8988T (cell line): ENCODE data around the gene ASCL5.

Experiments
- DNase-seq: peaks from one replicate; pipeline ENCODE4 v3.0.0; 2011

Gene ASCL5

DNA sequence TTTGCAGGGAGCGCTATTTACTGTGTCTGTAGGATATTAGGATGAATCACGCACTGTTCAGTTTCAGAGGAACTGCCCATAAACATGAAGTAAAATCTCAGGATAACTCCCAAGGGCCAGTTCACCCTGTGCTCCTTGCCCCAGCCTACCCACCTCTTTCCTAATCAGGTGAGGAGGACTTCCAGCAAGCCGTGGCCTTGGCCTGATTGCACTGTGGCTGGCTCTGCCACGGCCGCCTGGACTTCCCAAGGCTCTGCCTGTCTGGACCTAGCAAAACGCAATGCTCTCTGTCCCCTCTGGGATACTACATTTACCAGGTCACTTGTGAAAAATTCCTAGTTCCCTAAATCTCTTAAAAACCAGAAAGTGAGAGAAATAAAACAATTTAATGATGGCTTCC lies 7.4 kb upstream of the ASCL5 start:
- DNase-seq = no peak

DNA sequence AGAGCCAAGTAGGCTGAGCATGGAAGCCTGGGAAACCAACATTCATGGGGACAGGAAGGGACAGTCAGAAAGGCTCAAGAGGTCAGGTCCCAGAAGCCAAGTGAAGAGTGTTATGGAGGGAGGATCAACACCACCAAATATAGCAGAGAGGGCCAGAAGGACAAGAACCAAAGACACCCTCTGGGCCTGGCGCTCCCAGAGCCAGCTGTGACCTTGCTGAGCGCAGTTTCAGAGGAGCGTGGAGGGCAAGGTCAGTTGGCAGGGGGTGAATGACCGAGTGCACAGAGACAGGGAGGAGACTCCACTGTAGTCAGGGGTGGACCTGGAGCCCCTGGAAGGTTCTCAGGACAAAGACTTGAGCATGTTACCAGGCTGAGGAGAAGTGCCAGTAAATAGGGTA lies 4.4 kb upstream of the ASCL5 start:
- DNase-seq = no peak

DNA sequence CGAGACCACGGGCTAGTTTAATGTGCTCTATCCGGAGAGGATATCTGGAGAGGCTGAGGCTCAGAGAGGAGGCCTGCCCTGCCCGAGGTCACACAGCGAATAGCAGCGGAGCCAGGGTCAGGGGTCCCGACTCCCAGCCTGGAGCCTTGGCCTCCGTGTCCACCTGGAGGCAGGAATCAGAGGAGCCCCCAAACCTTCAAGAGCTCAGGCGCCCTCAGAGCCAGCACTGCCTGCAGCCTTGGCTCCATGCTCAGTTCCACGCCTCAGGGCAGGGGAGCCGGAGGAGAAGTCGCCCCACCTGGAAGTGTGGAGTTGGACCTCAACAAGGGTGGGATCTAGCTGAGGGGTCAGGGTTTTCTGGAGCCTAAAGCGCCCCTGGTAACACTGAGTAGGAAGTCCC lies 2.0 kb upstream of the ASCL5 start:
- DNase-seq = no peak

GRCh38 chr1:201128476-201128875 lies 1.5 kb upstream of the ASCL5 start:
- DNase-seq = no peak

- DNase-seq = no peak
These were observed 921 bp upstream of the ASCL5 start for GRCh38 chr1:201127755-201128455.

DNA sequence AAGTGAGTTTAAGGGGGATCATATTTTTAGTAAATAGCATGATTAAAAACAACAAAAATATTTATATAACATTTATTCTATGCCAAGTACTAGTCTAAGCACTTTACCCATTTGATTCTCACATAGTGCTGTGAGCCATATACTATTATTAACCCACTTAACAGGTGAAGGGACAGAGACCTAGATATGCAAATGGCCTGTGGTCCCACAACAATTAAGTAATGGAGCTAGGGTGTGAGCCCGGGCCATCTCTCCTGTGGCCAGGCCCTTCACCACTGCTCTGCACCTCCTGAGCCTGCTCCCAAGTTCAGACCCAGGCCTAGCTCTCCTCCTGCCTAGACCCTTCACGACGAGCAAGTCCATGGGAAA lies 537 bp downstream of the ASCL5 start:
- DNase-seq = no peak

GRCh38 chr1:201125800-201126199 lies 1.2 kb downstream of the ASCL5 start:
- no peak for DNase-seq

DNA sequence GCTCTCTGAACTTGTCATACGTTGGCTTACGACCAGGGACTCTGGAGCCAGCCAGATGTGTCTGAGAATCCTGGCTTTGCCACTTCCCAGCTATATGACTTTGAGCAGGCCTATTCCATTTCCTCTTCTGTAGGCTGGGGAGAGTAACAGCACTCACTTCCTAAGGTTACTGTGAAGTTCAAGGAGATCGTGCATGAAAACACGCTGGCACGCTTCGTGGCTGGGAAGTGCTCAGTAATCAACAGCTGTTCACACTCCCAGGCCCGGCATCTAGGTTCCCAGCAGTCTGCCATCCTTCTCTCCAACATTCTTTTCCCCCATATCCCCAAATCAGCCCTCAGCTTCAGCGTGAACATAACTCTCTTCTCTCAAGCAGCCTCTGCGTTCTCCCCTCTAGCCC lies 2.0 kb downstream of the ASCL5 start:
- DNase-seq = no peak

GRCh38 chr1:201123866-201124265 lies 3.1 kb downstream of the ASCL5 start:
- no peak for DNase-seq

DNA sequence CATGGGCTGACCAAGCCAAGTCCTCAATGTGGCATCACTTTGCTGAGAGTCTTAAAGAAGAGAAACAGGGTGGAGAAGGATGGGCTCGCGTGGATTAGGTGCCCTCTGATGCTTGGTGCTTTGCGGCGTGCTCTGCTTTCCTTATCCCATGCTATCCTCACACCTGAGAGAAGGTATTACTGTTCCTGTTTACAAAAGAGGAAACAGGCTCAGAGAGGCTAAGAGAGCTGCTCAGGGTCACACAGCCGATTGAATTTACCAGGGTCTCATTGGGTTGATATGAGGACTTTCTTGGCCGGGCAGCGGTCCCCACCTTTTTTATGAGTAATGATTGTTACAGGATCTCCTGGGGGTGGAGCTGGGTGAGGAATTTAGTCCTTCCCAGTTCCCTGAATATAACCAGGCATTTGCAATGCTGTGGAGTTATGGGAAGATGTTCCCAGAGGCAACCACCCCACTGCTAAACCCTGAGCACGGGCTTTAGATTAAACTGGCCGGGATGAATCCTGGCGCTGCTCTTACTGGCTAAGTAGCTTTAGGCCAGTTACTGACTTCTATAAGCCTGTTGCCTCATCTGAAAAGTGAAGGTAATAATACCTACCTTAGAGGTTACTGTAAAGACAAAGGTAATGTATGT lies 4.5 kb downstream of the ASCL5 start:
- no peak for DNase-seq

- peak; percentile 70 for DNase-seq
These were observed 7.5 kb downstream of the ASCL5 start for GRCh38 chr1:201119206-201120197.

DNA sequence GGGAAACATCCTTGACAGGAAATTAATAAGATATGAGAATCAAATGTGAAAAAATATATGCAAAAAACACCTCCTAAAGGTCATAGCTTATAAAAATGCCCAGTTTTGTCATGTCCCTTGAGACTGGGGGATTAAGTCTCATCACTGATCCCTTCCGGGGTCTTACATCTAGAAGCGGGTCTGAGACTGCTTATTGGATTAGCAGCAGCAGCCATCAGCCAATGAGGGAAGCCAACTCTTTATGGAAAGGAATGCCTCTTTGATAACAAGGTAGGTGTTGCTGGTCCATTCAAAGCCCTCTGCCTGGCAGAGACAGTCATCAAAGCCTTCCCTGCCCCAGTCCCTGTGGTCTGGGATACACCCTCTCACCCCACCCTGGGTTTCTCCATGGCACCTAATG lies 10.9 kb downstream of the ASCL5 start:
- DNase-seq = no peak

- no peak for DNase-seq
These were observed 11.5 kb downstream of the ASCL5 start for GRCh38 chr1:201115390-201115937.

GRCh38 chr1:201114245-201115131 lies 12.5 kb downstream of the ASCL5 start:
- DNase-seq = peak; percentile 99

GRCh38 chr1:201113451-201114244 lies 13.3 kb downstream of the ASCL5 start:
- peak; percentile 30 for DNase-seq

DNA sequence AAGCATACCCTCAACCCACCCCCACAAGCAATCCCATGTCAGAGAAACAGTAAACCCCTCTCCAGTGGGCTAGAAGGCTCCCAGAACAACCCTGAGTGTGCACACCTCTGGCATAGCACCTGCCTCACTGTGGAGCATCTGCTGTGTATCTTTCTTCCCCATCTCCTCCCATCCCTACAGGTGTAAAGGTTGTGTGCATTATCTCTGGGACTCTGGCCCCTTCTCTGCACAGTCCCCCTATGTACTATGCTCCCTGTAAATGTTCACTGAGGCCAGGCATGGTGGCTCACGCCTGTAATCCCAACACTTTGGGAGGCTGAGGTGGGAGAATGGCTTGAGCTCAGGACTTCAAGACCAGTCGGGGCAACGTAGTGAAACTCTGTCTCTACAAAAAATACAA lies 14.1 kb downstream of the ASCL5 start:
- no peak for DNase-seq

DNA sequence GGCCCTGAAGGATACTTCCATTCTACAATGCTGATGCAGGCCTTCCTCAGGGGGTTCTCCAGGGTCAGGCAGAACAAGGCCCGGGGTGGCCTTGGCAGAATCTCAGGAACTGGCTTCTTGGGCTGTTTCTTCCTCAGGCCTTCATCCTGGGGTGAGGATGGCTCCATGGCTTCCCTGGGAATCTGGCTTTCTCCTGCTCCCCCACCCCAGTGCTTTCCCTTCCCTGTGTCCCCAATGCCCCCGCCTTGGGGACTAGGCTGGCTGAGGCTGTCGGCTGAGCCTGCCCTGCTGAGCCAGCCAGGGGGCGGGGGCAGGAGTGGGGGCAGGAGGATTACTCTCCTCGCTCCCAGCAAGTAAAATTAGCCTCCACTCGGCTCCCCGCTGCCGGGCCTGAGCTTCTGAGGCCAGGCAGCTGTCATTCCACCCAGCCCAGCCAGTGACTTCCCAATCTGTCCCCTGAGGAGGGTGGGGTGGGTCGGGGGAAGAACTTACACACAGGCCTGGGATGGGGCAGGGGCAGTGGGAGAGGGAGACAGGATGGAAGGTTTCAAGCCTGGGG lies 14.7 kb downstream of the ASCL5 start, which contains the start of gene CACNA1S:
Gene CACNA1S (minus strand): TSS at position 254 of the 559 bp plus-strand sequence. CDS start 87 bp downstream, at position 167.
- DNase-seq = no peak

- DNase-seq = no peak
These were observed 15.3 kb downstream of the ASCL5 start for GRCh38 chr1:201111672-201112071.

DNA sequence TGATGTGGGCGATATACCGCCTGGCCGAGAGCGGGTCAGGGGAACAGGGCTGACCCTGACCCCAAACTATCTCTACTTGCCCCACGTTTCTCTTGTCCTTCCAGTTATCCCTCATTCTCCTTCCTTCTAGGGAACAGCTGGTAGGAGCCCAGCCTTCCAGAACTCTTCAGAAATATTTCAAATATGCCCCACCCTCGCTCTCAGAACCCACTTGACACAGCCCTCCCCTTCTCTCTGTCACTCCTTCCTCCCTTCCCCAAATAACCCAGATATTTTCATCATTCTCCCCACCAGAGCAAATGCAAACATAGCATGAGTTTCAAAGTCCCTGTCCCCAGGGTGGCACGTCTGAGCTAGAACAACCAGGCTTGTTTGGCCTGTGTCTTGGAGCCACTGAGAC lies 15.8 kb downstream of the ASCL5 start:
- no peak for DNase-seq

- no peak for DNase-seq
These were observed 16.4 kb downstream of the ASCL5 start for GRCh38 chr1:201110616-201111015.

- DNase-seq = no peak
These were observed 16.8 kb downstream of the ASCL5 start for GRCh38 chr1:201110138-201110537.
